Hepatocyte (in vitro differentiated cells): ENCODE data around the gene IRS4.

Source experiments
- EZH2 ChIP-seq: fragments of 200-600 bp; sonication (generic); IDR thresholded peaks from 2 replicates; pipeline ENCODE4 v1.6.1; 2016; ENCODE audit warnings: antibody characterized with exemption, mild to moderate bottlenecking, borderline replicate concordance
- TF ChIP-seq, protein P1 (sequence below): fragments of 200-600 bp; sonication (generic); IDR thresholded peaks from 2 replicates; pipeline ENCODE4 v1.5.1; 2016; ENCODE audit warnings: antibody characterized with exemption, mild to moderate bottlenecking; ENCODE audit not compliant: poor library complexity

DNA sequence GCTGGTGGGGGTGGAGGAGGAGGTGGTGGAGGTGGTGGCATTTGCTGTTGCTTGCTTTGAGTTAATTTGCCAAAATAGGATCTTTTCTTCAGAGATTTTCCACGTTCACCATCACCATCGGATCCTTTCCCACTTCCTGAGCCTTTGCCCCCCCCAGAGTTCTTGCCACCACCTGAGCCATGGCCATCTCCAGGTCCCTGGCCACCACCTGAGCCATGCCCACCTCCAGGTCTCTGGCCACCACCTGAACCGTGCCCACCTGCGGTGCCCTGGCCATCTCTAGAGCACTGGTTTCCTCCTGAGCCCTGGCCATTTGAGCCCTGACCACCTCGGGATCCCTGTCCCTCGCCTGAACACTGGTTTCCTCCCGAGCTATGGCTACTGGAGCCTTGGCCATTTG, 1.9 kb downstream of the IRS4 start:
- TF ChIP-seq, protein P1, sequence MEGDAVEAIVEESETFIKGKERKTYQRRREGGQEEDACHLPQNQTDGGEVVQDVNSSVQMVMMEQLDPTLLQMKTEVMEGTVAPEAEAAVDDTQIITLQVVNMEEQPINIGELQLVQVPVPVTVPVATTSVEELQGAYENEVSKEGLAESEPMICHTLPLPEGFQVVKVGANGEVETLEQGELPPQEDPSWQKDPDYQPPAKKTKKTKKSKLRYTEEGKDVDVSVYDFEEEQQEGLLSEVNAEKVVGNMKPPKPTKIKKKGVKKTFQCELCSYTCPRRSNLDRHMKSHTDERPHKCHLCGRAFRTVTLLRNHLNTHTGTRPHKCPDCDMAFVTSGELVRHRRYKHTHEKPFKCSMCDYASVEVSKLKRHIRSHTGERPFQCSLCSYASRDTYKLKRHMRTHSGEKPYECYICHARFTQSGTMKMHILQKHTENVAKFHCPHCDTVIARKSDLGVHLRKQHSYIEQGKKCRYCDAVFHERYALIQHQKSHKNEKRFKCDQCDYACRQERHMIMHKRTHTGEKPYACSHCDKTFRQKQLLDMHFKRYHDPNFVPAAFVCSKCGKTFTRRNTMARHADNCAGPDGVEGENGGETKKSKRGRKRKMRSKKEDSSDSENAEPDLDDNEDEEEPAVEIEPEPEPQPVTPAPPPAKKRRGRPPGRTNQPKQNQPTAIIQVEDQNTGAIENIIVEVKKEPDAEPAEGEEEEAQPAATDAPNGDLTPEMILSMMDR, result no peak
- TF ChIP-seq EZH2, result no peak
